Measurements from ENCODE around the gene SIM1.

GRCh38 chr6:100346203-100346602 is 118.5 kb downstream of the SIM1 start:
- TF ChIP-seq, protein P1, sequence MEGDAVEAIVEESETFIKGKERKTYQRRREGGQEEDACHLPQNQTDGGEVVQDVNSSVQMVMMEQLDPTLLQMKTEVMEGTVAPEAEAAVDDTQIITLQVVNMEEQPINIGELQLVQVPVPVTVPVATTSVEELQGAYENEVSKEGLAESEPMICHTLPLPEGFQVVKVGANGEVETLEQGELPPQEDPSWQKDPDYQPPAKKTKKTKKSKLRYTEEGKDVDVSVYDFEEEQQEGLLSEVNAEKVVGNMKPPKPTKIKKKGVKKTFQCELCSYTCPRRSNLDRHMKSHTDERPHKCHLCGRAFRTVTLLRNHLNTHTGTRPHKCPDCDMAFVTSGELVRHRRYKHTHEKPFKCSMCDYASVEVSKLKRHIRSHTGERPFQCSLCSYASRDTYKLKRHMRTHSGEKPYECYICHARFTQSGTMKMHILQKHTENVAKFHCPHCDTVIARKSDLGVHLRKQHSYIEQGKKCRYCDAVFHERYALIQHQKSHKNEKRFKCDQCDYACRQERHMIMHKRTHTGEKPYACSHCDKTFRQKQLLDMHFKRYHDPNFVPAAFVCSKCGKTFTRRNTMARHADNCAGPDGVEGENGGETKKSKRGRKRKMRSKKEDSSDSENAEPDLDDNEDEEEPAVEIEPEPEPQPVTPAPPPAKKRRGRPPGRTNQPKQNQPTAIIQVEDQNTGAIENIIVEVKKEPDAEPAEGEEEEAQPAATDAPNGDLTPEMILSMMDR (conservative IDR thresholded peaks at IDR 0.05; ENCODE audit: low read depth, low read length), result no peak
- no peak for TF ChIP-seq EZH2 (IDR thresholded peaks at IDR 0.05; ENCODE audit: low read length, unreplicated experiment)
- no peak for TF ChIP-seq EZH2phosphoT487 (IDR thresholded peaks at IDR 0.05; ENCODE audit: borderline replicate concordance, low read length)

Measured in PC-3 (cell line).